Calu3 (cell line): Measurements from ENCODE around the gene GPS1. TPM values are rescaled to one million over a fixed set of nuclear protein-coding genes. Genes with fewer than 3 reads are reported as not detected.
A peak's percentile ranks its signal among the peaks of the same experiment; 100 is the strongest.

Experiments used
- BruUV-seq: library from RNA; stranded (reverse); fragments of 400-500 nt; replicated peaks from 2 replicates; lab custom pipeline; 2021; lab: Mats Ljungman, UMichigan
- CTCF ChIA-PET: fragments of 300-600 bp; sonication (Branson Sonifier 250); formaldehyde crosslinking; loops from one replicate; lab custom pipeline; 2022; ENCODE audit warnings: antibody characterized with exemption; lab: Charles Lee
- DNase-seq: peaks from one replicate; pipeline ENCODE4 v3.0.0; 2022
- H3K27ac Mint-ChIP-seq: one replicate; pipeline ENCODE4 v1.8.0; 2022; ENCODE audit warnings: mixed read lengths; ENCODE audit not compliant: unreplicated experiment
- H3K27me3 Mint-ChIP-seq: one replicate; pipeline ENCODE4 v1.8.0; 2022; ENCODE audit warnings: mixed read lengths; ENCODE audit not compliant: unreplicated experiment
- H3K36me3 Mint-ChIP-seq: one replicate; pipeline ENCODE4 v1.8.0; 2022; ENCODE audit warnings: mild to moderate bottlenecking, moderate library complexity, mixed read lengths; ENCODE audit not compliant: insufficient read depth, unreplicated experiment
- H3K4me1 Mint-ChIP-seq: one replicate; pipeline ENCODE4 v1.8.0; 2022; ENCODE audit warnings: mild to moderate bottlenecking, low read depth, mixed read lengths; ENCODE audit not compliant: unreplicated experiment
- H3K4me3 Mint-ChIP-seq: one replicate; pipeline ENCODE4 v1.8.0; 2022; ENCODE audit warnings: mild to moderate bottlenecking, low read depth, moderate library complexity, mixed read lengths; ENCODE audit not compliant: unreplicated experiment
- H3K9me3 Mint-ChIP-seq: one replicate; pipeline ENCODE4 v1.8.0; 2022; ENCODE audit warnings: low read depth, mixed read lengths; ENCODE audit not compliant: unreplicated experiment
- CTCF ChIP-seq: fragments of 200-600 bp; IDR thresholded peaks from one replicate; pipeline ENCODE4 v1.8.0; 2022; ENCODE audit warnings: antibody characterized with exemption; ENCODE audit not compliant: unreplicated experiment
- intact Hi-C: fragments of 100-400 bp; cut with micrococcal nuclease; formaldehyde crosslinking; loops from one replicate; pipeline ENCODE4 v1.10.0; 2022; ENCODE audit not compliant: unreplicated experiment
- total RNA-seq: library from RNA; stranded (reverse); gene quantifications from 2 replicates; pipeline ENCODE4 v1.2.3, GENCODE V29; 2022

The GPS1 gene
- total RNA-seq, 1 experiment from 2014 or later = 114 TPM

- Mint-ChIP-seq H3K27me3 (no peaks in the 10 kb centered on the region), H3K36me3 (peaks cover 32% of the 10 kb centered on the region), H3K27ac (no peak overlapping the region), H3K9me3 (no peaks in the 10 kb centered on the region), H3K4me3 (no peak overlapping the region), H3K4me1 (no peaks in the 10 kb centered on the region)
- DNase-seq = no peak
- no peak for TF ChIP-seq CTCF
- intact Hi-C loops = no loop called here
- CTCF ChIA-PET = no interaction called here
- BruUV-seq = no TSS peak
These were observed 4.3 kb upstream of the GPS1 start for GRCh38 chr17:82047379-82047778.

- Mint-ChIP-seq H3K9me3 (no peaks in the 10 kb centered on the region), H3K27me3 (no peaks in the 10 kb centered on the region), H3K27ac (no peak overlapping the region), H3K4me1 (no peaks in the 10 kb centered on the region), H3K4me3 (no peak overlapping the region), H3K36me3 (peaks cover 38% of the 10 kb centered on the region)
- CTCF ChIA-PET = no interaction called here
- no peak for DNase-seq
- intact Hi-C loops = no loop called here
- BruUV-seq = TSS peak; percentile 37
- TF ChIP-seq CTCF = no peak
These were observed 3.7 kb upstream of the GPS1 start for GRCh38 chr17:82047914-82048570.

DNA sequence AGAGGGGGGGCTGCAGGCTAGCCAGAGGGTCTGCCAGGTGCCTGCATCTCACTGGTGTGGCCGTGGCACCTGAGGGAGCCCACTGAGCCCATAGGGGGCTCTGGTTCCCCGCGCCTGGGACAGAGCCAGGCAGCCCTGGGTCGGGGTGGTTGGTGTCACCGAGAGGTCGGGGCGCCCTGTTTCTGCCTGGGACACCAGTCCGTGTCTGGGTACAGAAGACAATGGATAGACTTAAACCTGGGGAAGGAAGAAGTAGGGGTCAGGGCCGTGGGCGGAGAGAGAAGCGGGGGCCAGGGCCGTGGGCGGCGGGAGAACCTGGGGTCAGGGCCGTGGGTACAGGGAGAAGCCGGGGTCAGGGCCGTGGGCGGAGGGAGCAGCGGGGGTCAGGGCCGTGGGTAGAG is 3.1 kb upstream of the GPS1 start:
- no TSS peak for BruUV-seq
- CTCF ChIA-PET = no interaction called here
- Mint-ChIP-seq H3K9me3 (no peaks in the 10 kb centered on the region), H3K27ac (no peak overlapping the region), H3K4me3 (no peak overlapping the region), H3K4me1 (no peaks in the 10 kb centered on the region), H3K27me3 (no peaks in the 10 kb centered on the region), H3K36me3 (peaks cover 44% of the 10 kb centered on the region)
- DNase-seq = no peak
- intact Hi-C loops = no loop called here
- no peak for TF ChIP-seq CTCF

DNA sequence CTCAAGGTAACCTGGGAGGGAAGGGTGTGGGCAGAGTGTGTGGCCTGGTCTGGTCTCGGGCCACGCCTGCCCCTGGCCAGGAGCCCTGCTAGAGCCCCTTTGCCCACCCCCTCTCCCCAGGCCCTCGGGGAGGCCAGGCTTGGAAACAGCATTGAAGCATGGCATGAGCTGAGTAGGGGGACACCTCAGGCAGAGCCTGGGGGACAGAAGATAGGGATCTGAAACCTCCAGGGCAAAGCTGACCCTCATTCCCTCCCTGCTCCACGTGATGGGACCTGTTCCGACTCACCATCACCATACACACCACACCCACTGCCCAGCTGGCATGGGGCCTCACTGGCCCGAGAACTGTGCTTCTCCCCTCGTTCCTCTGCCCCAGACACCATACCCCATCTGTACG is 2.6 kb upstream of the GPS1 start:
- CTCF ChIA-PET = no interaction called here
- H3K27me3 Mint-ChIP-seq = no peaks in the 10 kb centered on the region
- H3K9me3 Mint-ChIP-seq = no peaks in the 10 kb centered on the region

More for the DNA sequence above, 2.6 kb upstream of the GPS1 start:
- TF ChIP-seq CTCF = no peak
- Mint-ChIP-seq H3K36me3 (peaks cover 49% of the 10 kb centered on the region), H3K4me1 (no peaks in the 10 kb centered on the region), H3K27ac (no peak overlapping the region), H3K4me3 (no peak overlapping the region)
- DNase-seq = no peak
- intact Hi-C loops = no loop called here
- BruUV-seq = no TSS peak
